GM04504 (cell line): ENCODE measurements around the gene FCHO2.
A peak's percentile ranks its signal among the peaks of the same experiment; 100 is the strongest.
"Not testable (repeated sequence)": the region's sequence is repeated elsewhere in the genome, so short reads cannot be mapped to it uniquely, and the experiment has no call there.

Source experiments
- DNase-seq: peaks from one replicate; pipeline ENCODE4 v3.0.0-alpha.2; 2012; ENCODE audit warnings: low read depth

Gene FCHO2, protein sequence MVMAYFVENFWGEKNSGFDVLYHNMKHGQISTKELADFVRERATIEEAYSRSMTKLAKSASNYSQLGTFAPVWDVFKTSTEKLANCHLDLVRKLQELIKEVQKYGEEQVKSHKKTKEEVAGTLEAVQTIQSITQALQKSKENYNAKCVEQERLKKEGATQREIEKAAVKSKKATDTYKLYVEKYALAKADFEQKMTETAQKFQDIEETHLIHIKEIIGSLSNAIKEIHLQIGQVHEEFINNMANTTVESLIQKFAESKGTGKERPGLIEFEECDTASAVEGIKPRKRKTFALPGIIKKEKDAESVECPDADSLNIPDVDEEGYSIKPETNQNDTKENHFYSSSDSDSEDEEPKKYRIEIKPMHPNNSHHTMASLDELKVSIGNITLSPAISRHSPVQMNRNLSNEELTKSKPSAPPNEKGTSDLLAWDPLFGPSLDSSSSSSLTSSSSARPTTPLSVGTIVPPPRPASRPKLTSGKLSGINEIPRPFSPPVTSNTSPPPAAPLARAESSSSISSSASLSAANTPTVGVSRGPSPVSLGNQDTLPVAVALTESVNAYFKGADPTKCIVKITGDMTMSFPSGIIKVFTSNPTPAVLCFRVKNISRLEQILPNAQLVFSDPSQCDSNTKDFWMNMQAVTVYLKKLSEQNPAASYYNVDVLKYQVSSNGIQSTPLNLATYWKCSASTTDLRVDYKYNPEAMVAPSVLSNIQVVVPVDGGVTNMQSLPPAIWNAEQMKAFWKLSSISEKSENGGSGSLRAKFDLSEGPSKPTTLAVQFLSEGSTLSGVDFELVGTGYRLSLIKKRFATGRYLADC

DNA sequence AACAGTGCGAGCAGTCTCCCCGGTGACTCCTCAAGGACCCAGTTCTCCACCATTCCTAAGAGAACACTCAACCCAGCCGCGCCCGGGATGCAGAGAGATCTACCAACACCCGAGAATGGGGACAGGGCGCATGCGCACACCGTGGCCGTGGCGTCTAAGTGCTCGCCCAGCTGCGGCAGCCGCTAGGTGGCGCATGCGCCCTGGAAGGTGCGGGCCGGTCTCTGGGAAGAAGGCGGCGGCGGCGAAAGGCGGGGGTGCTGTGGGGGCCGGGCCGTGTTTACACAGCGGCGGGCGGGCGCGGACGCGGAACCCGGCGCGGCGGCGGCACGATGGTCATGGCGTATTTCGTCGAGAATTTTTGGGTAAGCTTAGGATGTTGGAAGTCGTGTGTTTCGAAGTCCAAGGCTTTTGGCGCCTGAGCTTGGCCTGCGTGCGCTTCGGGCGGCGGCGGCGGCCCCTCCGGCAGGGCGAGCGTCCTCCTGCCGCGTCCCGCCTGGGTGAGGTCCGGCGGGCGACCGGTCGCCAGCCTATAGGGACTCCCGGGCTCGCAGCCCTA lies at the start of gene FCHO2:
Gene FCHO2, plus strand, starts transcription at position 274 of the 556 bp plus-strand sequence. Its CDS starts 56 bp downstream, at position 330.
- peak; percentile 94 for DNase-seq

DNA sequence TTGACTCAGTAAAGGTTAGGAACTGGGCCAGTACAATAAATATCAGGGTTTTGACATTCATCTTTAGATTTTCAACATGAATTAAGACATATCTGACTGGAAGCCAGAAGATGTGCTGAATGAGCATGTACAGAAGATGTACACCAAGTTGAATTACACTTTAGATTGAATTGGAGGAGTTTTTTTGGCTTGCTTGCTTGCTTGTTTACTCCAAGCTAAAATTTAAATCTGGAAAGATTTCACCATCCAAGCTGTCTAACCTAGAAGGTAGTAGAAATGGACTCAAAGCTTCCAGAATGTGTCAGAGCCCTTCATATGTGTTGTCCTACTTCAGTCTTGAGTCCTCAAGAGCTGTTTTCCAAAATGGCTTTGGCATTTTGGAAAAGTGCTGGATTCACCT lies 49.0 kb upstream of the FCHO2 start:
- DNase-seq = no peak

DNA sequence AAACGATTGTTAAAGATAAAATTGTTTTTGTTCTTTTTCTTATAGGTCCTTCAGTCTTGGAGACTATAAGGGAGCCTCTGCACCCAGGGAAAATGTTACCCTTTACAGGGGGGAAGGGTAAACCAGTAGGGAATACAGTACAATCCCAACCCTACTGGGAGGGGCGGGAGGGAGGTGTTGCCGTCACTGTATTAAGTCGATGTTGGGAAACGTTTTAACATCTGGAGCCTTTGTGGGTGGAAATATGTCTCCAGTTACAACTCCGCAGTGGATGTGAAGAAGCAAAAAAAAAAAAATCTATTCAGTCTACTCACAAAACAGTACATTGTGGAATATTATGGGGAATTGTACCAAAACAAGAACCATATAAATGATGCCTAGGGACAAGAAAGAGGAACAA lies 47.2 kb upstream of the FCHO2 start:
- peak; percentile 13 for DNase-seq

DNA sequence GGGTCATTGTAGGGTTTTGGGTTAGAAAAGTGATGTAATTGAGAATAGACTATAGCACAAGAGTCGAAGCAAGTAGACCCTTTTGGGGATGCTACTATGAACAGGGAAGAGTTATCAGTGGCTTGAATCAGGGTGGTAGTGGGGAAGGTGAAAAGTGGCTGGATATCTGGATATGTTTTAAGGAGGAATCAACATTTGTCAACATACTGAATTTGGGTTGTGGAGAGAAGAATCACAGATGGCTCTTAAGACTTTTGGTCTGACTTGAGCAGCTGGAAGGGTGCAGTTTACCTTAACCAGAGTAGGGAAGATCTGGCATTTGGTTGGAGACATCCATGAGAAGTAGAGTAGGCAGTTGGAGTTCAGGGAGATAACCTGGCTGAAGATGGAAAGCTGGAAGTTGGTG lies 38.5 kb upstream of the FCHO2 start:
- no peak for DNase-seq

DNA sequence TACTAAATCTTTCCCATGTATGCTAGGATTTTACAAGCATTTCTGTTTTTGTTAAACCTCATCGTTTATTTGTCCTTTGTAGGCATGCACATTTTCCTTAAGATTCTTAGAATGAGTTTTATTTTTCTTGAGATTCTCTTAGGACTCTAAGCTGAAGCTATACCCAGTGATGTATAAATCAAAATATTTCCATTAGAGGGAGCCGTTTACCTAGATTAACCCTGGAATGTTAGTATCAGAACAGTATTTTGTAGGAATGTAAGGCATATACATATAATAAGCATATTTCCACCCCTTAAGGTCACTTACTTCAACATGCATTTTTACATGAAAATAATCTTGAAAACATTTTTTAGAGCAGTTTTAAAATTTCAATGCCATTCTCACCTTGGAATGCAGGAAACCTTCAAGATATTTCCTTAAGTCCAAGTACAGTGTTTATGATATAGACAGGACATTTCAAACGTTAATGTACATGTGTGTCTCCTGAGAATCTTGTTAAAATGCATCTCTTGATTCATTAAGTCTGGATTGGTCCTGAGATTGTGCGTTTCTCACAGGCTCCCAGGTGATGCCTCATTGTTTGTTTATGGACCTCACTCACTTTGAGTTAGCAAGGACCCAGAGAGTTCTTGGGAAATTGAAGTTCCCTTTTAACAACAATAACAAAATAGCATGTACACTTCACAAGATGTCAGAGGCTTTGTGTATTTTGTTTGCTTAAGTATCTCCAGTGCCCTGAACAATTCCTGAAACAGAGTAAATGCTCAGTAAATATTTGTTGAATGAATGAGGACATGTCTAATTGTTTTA lies 34.9 kb upstream of the FCHO2 start:
- no peak for DNase-seq

DNA sequence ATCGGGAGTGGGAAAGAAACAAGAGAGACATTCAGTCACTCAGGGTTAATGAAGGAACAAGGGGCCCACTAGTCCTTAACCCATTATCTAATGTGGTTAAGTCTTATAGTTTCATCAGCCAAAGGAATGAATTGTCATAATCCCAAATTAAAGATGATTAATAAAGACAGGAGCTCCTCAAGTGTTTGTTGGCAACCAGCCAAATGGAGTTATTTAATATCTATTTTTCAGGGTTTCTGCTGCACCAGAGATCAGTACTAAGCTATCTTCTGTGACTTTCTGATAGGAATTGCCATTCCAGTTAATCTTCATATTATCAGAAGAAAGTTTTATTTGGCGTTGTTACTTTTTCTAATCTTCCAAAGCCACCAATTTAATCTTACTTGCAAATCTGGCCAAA lies 34.0 kb upstream of the FCHO2 start:
- no peak for DNase-seq

DNA sequence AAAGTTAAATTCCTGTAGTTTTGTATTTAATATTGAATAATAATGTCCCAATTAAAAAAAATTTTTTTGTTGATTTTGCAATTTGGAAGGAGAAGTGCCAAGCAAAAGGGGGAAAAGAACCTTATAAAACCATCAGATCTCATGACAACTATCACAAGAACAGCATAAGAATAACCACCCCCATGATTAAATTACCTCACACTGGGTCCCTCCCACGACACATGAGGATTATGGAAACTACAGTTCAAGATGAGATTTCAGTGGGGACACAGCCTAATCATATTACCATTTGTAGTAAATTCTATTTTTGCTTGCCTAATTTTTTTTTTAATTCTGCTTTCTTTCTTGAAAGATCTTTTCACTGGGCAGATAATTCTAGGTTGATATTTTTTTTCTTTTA lies 33.4 kb upstream of the FCHO2 start:
- DNase-seq = no peak

DNA sequence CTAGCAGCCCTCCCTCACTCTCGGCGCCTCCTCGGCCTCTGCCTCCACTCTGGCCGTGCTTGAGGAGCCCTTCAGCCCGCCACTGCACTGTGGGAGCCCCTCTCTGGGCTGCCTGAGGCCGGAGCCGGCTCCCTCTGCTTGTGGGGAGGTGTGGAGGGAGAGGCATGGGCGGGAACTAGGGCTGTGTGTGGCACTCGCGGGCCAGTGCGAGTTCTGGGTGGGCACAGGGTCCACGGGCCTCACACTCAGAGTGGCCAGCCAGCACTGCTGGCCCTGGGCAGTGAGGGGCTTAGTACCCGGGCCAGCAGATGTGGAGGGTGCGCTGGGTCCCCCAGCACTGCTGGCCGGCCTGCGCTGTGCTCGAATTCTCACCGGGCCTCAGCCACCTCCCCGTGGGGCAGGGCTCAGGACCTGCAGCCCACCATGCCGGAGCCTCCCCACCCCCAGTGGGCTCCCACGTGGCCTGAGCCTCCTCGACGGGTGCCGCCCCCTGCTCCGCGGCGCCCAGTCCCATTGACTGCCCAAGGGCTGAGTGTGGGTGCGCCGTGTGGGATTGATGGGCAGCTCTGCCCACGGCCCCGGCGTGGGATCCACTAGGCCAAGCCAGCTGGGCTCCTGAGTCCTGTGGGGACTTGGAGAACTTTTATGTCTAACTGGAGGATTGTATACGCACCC lies 30.4 kb upstream of the FCHO2 start:
- no peak for DNase-seq

DNA sequence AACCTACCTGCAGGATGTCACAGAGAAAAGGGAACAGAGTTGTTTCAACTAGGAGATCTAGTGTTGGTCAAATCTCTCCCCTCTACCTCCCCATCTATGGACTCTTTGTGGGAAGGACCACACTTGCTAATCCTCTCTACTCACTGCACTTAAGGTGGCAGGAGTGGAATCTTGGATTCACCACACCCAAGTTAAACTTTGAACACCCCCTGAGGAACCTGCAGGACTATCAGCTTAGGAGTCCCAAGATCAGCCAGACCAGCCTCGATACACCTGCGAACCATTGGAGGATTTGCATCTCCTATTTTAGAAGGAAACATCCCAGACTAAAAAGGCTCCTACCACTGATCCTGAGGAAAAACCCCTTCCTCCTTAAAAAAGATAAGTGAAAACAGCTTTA lies 23.2 kb upstream of the FCHO2 start:
- DNase-seq = not testable (repeated sequence)

DNA sequence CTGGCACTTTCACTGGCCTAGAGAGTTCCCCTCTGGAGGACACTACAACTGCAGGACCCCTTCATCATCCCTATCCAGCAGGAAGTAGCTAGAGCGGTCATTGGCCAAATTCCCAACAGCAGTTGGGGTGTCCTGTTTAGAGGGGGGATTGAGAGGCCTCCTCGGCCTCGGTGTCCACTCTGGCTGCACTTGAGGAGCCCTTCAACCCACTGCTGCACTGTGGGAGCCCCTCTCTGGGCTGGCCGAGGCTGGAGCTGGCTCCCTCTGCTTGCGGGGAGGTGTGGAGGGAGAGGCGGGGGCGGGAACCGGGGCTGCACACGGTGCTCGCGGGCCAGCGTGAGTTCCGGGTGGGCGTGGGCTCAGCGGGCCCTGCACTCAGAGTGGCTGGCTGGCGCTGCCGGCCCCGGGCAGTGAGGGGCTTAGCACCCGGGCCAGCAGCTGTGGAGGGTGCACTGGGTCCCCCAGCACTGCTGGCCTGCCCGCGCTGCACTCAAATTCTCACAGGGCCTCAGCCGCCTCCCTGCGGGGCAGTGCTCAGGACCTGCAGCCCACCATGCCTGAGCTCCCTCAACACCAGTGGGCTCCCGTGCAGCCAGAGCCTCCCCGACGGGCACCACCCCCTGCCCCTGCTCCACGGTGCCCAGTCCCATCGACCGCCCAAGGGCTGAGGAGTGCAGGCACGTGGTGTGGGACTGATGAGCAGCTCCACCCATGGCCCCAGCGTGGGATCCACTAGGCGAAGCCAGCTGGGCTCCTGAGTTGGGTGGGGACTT lies 20.7 kb upstream of the FCHO2 start:
- not testable (repeated sequence) for DNase-seq

DNA sequence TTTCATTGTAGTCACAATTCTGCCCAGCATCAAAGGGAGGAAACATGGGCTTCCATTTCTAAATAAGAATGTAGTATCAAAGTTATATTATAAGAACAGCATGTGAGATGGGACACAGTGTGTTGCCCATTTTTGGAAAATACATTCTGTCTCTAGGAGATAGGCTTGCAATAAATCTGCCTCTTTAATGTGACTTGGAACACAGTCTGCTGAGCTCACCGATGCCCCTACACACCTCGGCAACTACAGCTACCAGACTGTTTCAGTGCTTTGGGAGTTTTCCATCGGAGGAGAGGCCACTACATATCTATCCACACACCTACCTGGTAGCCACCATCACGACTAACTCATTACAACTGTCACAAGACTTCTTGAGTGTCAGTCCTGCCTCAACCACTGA lies 18.9 kb upstream of the FCHO2 start:
- DNase-seq = no peak

DNA sequence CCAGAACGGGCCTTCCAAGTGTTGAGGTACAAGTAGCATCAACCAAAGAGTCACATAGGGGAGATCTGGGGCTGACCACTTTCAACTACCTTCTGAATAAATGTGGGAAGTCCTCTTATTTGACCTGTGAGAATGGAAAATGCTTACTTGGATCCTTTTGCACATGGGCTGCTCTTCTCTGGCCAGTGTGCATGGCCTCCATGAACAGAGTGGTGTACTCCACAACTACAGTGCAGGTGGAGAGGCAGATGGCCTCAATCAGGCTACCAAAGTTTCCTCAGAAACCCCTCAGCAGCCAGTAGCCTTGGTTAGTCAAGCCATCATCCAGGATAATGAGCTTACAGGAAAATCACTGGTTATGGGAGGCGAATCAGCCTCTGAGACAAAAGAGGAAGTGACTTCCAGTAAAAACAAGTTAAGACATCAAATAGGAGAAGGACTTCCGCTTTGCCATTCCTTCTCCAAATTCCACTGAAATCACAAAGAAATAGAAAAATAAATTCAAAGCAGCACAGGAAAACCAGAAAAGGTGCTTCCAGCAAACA lies 18.3 kb upstream of the FCHO2 start:
- DNase-seq = no peak

DNA sequence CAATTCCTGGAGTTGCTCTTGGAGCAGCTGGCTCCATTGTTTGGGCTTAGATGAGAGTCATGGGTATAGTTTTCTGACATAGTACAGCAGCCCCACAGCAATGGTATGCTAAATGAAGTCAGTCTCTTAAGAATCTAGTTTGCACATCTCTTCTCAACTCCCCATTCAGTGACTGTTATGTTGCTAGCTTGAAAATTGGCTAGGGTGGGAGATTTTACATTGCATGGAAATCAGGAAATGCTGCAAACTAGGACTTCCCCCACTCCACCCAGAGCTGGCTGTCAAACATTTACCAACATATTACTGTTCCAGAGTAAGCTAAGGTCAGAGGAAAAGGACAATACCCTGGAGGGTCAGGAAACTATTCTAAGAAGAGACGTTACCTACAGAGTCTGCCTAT lies 17.6 kb upstream of the FCHO2 start:
- no peak for DNase-seq

DNA sequence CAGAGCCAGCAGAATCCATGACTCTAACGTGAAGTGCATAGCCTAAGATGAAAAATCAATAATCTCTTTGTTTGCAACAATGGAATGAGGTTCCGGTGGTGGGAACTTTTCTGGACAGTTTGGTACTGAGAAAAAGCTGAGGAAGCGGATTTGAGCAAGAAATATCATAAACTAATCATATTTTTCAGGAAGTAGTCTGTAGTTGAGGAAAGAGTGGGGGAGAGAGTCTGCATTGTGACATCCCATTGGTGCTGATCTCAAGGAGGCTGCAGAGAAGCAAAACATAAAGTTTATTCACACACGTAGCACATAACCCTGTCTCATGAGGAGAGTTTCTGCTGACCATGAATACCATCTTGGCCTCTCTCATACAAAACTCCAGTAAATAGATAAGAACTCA lies 15.8 kb upstream of the FCHO2 start:
- no peak for DNase-seq

DNA sequence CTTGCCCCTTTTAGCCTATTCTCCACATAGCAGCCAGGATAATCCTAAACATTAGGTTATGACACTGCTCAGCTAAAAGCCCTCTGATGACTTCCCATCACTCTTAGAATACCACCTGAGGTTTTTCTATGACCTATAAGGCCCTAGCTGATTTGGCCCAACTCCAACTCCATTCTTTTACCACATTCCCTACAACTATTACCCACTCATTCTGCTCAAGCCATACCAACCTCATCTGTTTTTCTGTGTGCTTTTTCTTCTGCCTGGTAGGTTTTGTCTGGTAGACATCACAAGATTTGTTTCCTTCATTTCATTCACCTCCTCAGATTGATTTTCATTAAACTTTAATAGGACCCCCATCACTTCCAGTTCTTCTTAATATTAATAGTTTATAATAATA lies 12.5 kb upstream of the FCHO2 start:
- no peak for DNase-seq

DNA sequence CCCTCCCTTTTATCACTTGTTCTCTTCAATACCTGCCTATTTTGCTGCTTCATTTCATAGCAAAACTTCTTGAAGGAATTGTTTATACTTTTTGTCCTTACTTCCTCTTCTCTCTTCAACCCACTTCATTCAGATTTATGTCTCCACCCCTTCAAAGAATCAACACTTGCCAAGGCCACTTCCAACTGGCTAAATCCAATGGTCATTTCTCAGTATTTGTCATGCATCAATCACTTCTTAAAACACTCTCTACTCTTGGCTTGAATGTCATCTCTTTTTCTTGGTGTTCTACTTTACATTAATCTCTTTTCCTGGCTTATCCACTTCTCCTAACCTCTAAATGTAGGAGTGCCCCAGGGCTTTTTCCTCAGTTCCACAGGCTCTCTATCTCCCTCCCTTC lies 8.3 kb upstream of the FCHO2 start:
- DNase-seq = no peak

DNA sequence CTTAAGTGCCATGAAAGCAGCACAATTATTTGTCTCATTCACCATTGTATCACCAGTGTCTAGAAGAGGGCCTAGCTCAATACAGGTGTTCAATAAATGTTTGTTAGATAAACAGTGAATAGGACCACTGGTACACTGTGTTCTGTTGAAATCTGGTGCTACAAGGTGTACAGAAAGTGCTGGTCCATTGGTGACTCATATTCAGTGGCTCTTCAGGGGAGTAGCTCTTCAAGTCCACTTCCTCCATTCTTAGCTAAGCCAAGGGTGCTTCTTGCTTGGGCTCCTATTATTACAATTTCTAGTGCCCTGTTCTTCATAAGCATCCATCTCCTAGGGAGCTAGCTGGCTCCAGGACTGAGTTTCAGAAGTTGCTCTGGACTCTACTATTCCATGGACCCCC lies 6.4 kb upstream of the FCHO2 start:
- no peak for DNase-seq

DNA sequence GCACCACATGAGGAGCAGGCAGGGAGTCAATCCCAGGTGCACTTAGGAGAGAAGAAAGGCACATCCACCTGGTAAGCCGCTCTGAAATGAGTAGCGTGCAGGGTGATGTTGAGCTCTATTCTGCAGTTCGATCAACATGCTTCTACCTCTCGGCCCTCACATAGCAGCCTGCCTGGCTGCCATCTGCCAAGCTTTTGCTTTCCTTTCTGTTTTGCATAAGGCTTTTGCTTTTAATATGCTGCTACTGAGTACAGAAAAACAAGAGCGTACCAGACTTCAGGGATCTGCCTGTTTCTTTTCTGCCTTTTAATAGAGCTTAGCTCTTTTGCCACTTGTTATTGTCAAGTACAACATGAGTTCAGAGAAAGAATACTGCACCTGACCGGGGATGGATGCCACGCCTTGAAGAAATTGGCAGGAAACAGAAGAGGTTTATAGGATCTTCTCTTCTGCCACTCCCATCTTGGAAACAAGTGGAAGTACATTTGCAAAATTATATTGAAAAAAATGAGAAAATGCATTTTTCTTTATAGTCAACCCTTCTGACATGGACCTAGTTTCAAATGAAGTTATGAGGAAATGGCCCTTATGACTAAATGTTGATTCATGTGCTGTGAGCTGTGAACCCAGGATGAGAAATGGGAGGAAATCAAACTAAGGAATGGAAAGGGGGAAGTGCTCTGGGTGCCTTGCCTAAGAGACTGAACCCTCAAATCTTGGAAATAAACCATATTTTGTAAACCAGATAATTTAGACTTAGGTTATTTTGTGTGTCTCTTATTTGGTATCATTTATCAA lies 4.0 kb upstream of the FCHO2 start:
- peak; percentile 46 for DNase-seq

DNA sequence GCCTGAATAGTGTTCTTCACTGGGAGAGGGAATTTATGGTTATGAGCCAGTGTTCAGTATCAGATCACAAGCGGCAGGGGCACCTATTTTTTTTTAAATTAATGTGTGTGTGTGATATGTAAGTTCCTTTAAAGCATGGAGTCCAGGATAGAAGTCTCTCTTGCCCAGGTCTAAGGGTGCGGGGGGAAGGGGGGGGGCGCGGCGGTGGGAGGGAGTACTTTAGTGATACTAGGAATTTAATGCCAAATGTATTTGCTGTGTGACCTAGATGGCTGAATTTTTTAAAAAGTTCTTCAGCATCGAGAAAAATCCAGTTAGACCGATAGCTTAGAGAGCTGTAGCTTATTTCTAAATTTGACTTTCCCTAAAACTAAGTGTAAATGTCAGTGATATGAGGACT lies 1.5 kb upstream of the FCHO2 start:
- DNase-seq = no peak
